Measurements from ENCODE around the gene MID1.

MID1 gene

DNA sequence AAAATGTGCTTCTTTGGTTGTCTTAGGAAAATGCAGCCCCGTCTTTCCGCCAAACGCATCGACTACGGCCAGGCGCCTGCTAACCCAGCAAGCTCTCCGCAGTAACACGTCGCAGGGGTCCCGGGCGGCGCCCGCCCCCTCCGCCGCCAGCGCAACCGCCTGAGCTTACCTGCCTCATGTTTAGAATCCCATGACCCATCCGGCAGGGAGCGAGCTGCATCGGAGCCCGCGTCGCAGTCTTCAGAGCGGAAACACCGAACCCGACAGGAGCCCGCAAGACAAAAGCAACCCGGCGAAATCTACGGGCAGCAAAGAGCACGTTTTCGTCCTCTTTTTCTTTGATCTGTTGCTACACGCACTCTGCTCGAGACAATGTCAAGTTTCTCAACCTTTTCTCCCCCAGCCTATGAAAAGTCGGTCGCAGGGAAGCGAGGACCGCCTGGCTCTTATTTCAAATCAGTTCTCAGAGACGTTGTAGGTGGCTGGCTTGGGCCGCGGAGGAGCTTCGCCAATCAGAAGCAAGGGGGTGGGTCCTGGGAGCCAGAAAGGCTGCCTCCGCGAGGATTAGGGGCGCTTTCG lies at the start of gene MID1:
MID1 (minus strand) TSS at position 465 of the 579 bp plus-strand sequence. CDS start 53,038 bp downstream, outside the sequence.
- H3K9ac ChIP-seq (ENCODE audit: low read length): peak within 1 kb of the TSS; percentile 53
- peak within 1 kb of the TSS; percentile 55 for H3K4me3 ChIP-seq (ENCODE audit: insufficient read depth, low read length, poor library complexity, severe bottlenecking)
- no peaks in the 10 kb centered on the region for H3F3A ChIP-seq (ENCODE audit: insufficient read depth)
- no peaks in the 10 kb centered on the region for H3K9me3 ChIP-seq (ENCODE audit: insufficient read depth, low read length)
- H3K27ac ChIP-seq (ENCODE audit: low read depth, low read length): no peak within 1 kb of the TSS
- H4K20me1 ChIP-seq (ENCODE audit: low read depth, low read length): no peaks in the 10 kb centered on the region
- H3K27me3 ChIP-seq (ENCODE audit: low read length): no peaks in the 10 kb centered on the region
- H3K36me3 ChIP-seq (ENCODE audit: low read length): no peaks in the 10 kb centered on the region
- no peaks in the 10 kb centered on the region for H3K9me2 ChIP-seq (replicated peaks; ENCODE audit: insufficient read depth, low read length)
- H3K79me2 ChIP-seq (ENCODE audit: insufficient read depth, low read length): no peaks in the 10 kb centered on the region
- H2AFZ ChIP-seq (ENCODE audit: low read depth, low read length, severe bottlenecking): peak within 1 kb of the TSS; percentile 84
- H3K4me2 ChIP-seq (ENCODE audit: low read depth, low read length, poor library complexity, severe bottlenecking): peak within 1 kb of the TSS; percentile 63
- TF ChIP-seq CTCF (IDR thresholded peaks at IDR 0.05; ENCODE audit: insufficient read depth, low read length, poor library complexity, severe bottlenecking) (no peak), EZH2phosphoT487 (conservative IDR thresholded peaks at IDR 0.05; ENCODE audit: low read length) (no peak)

GRCh38 chrX:10667143-10667542 lies 46.8 kb upstream of the MID1 start:
- Histone ChIP-seq H4K20me1 (ENCODE audit: low read depth, low read length) (no peaks in the 10 kb centered on the region), H3K4me3 (ENCODE audit: insufficient read depth, low read length, poor library complexity, severe bottlenecking) (no peak overlapping the region), H3K27ac (ENCODE audit: low read depth, low read length) (no peak overlapping the region), H3K79me2 (ENCODE audit: insufficient read depth, low read length) (no peaks in the 10 kb centered on the region), H3F3A (ENCODE audit: insufficient read depth) (no peaks in the 10 kb centered on the region), H3K36me3 (ENCODE audit: low read length) (no peaks in the 10 kb centered on the region), H3K4me2 (ENCODE audit: low read depth, low read length, poor library complexity, severe bottlenecking) (no peak overlapping the region), H3K27me3 (ENCODE audit: low read length) (no peaks in the 10 kb centered on the region), H3K9me3 (ENCODE audit: insufficient read depth, low read length) (no peaks in the 10 kb centered on the region), H2AFZ (ENCODE audit: low read depth, low read length, severe bottlenecking) (no peak overlapping the region), H3K9ac (ENCODE audit: low read length) (no peak overlapping the region), H3K9me2 (replicated peaks; ENCODE audit: insufficient read depth, low read length) (no peaks in the 10 kb centered on the region)
- TF ChIP-seq EZH2phosphoT487 (conservative IDR thresholded peaks at IDR 0.05; ENCODE audit: low read length) (no peak), CTCF (IDR thresholded peaks at IDR 0.05; ENCODE audit: insufficient read depth, low read length, poor library complexity, severe bottlenecking) (no peak)

DNA sequence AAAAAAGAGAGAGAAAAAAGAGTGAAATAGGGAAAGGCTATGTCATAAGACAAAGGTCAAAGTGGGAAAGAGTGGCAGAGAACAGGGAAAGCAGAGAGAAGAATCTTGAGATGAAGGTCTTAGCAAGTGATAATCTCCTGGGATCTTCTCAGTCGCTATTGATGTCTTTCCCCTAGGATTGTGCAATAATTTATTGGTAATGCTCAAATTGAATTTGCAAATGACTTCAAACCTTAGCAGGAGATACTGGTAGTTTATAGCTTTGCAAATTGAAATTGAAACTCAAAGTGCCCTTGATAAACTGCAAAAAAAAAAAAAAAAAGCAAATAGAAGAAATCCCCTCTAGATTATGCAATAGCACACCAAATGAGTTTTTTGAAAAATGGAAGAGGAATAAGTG lies 45.7 kb upstream of the MID1 start:
- H4K20me1 ChIP-seq (ENCODE audit: low read depth, low read length): no peaks in the 10 kb centered on the region
- H3K36me3 ChIP-seq (ENCODE audit: low read length): no peaks in the 10 kb centered on the region
- no peaks in the 10 kb centered on the region for H3K9me2 ChIP-seq (replicated peaks; ENCODE audit: insufficient read depth, low read length)
- H3K79me2 ChIP-seq (ENCODE audit: insufficient read depth, low read length): no peaks in the 10 kb centered on the region
- no peaks in the 10 kb centered on the region for H3K9me3 ChIP-seq (ENCODE audit: insufficient read depth, low read length)
- TF ChIP-seq CTCF (IDR thresholded peaks at IDR 0.05; ENCODE audit: insufficient read depth, low read length, poor library complexity, severe bottlenecking) (no peak), EZH2phosphoT487 (conservative IDR thresholded peaks at IDR 0.05; ENCODE audit: low read length) (no peak)
- no peak overlapping the region for H3K4me3 ChIP-seq (ENCODE audit: insufficient read depth, low read length, poor library complexity, severe bottlenecking)
- H3K9ac ChIP-seq (ENCODE audit: low read length): no peak overlapping the region
- H2AFZ ChIP-seq (ENCODE audit: low read depth, low read length, severe bottlenecking): no peak overlapping the region
- no peak overlapping the region for H3K4me2 ChIP-seq (ENCODE audit: low read depth, low read length, poor library complexity, severe bottlenecking)
- H3K27me3 ChIP-seq (ENCODE audit: low read length): no peaks in the 10 kb centered on the region
- no peaks in the 10 kb centered on the region for H3F3A ChIP-seq (ENCODE audit: insufficient read depth)
- H3K27ac ChIP-seq (ENCODE audit: low read depth, low read length): no peak overlapping the region

All from SU-DHL-6 (cell line).